SHP77 (cell line): ENCODE data around the gene RB1.
"Not testable (repeated sequence)": the region's sequence is repeated elsewhere in the genome, so short reads cannot be mapped to it uniquely, and the experiment has no call there.

Source experiments
- DNase-seq, 2 experiments: peaks; one replicate each; lab custom pipeline; 2025; lab: John Stamatoyannopoulos, UW

Gene RB1

DNA sequence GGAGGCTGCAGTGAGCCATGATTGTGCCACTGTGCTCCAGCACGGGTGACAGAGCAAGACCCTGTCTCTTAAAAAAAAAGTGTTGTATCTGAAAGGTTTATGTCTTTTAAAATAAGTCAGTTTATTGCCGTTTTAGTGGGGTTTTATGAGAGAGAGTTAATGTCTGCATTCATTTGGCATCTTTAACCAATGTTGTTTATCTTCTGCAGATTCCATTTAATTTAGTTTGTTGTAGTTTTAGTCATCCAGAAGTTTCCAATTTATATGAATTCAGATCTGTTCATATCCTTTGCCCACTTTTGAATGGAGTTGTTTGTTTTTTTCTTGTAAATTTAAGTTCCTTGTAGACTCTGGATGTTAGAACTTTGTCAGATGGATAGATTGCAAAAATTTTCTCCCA is 146.1 kb downstream of the RB1 start:
- no peak for DNase-seq

DNA sequence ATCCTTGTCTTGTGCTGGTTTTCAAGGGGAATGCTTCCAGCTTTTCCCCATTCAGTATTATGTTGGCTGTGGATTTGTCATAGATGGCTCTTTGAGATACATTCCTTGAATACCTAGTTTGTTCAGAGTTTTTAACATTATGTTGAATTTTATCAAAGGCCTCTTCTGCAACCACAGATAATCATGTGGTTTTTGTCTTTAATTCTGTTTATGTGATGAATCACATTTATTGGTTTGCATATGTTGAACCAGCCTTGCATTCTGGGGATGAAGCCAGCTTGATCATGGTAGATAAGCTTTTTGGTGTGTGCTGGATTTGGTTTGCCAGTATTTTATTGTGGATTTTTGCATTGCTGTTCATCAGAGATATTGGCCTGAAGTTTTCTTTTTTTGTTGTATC is 147.6 kb downstream of the RB1 start:
- DNase-seq: not testable (repeated sequence)

DNA sequence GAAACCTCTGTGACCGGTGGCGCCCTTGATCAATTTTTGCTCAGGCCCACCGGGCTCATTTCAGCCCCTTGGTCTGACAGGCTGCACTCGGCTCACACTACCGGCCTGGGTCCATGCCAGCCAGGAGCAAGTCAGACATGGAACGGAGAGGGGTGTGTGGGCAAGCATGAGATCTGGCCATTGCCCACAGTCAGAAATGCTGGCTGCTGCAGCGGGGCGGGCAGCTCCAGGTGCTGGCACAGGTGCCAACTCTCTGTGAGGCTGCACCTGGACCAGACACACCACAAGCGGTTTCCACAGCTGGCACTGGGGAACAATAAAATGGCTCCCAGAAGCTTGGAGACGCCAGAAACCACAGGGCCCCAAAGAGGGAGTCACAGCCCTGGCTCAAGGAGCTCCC is 153.0 kb downstream of the RB1 start:
- DNase-seq: no peak

DNA sequence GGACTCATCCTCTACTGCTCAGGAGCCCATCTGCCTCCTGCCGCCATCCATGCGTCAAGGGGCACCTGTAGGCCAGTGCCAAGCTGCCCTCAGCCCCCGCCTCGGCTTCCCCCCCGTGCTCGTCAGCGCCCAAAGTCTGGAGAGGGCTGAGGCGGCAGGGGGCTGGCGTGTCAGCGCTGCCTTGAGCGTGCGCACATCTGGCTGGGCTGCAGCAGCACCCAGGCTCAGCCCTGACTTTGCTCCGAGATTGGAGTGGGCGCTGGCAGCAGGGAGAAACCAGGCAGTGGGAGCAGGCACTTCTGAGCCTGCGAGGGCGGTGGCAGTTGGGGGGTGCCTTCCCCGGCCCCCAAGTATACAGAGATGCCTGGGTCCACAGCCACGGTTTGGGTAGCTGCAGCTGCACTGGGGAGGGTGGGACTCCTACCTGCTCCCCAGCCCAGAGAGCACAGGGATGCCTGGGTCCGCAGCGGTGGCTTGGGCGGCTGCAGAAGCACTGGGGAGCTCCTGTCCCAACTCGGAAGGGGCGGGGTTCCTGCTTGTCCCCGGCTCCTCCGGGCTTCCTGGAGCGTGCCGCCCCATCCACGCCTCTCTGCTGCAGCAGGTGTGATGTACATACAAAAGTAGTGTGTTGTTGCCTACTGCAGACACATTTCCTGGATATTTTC is 154.2 kb downstream of the RB1 start:
- no peak for DNase-seq

DNA sequence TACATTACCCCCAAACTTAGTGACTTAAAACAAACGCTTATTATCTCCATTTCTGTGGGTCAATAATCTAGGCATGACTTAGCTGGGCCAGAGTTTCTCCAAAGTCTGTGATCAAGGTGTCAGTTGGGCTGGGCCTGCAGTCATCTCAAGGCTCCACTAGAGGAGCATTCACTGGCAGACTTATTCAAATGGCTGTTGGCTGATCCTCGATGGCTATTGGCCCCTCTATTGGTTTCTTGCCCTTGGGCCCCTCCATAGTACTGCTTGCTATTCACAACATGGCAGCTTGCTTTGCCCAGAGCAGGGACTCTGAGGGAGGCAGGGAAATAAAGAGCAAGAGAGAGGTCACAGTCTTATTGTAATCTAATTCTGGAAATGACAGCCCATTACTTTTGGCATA is 171.7 kb downstream of the RB1 start:
- no peak for DNase-seq

DNA sequence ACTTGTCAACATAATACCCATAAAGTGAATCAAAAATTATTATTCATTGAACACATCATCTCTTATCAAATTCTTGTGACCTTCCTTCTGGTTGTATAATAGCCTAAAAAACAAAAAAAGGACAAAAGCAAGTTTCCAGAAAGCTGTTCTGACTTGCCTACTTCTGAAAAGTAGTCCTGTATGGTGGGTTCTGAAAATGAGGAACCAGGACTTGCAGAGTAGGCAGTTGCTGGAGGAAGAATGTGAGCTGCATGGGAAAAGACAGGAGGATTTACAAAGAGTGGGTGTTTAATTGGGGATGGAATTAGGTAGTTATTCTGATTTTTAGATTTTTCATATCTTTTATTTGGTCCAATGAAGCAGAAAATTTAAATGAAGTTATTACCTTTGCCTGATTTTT is 172.7 kb downstream of the RB1 start:
- DNase-seq: no peak

DNA sequence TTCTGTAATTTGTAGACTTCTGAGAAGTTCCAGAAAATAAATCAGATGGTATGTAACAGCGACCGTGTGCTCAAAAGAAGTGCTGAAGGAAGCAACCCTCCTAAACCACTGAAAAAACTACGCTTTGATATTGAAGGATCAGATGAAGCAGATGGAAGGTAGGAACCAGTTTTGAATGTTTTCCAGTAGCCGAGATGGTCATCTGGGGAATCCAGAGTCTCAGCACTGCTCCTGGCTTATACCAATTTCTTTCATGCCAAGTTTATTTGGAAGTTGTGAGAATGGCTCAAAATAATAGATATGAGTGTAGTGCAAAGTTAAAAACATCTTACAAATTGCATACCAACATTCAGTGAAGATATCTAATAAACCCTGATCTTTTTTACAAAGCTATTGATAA is 173.1 kb downstream of the RB1 start:
- no peak for DNase-seq

DNA sequence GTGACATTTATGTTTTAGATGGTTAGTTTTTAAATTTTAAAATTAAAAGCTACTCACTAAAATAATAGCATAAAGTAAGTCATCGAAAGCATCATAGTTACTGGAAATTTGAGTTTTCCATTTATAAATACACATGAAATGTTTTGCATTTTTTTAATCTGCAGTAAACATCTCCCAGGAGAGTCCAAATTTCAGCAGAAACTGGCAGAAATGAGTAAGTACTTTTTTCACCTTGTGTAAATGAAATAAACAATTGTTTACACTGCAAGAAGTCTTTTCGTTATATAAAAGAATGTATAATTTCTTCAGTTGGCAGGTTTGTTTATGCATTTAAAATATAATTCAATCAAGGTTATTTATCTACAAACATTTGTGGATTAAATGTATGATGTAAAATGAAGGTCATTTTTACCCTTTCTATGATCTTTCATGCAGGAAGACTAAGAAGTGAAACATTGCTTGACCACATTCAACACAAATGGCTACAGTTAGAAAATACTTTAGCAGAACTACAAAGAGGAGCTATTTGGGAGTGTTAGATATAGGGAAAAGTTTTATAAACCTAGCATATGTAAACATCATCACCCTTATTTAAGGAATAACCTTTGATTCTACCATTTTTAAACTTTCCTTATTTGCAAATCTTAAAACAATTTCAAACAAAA is 173.8 kb downstream of the RB1 start:
- DNase-seq: no peak

DNA sequence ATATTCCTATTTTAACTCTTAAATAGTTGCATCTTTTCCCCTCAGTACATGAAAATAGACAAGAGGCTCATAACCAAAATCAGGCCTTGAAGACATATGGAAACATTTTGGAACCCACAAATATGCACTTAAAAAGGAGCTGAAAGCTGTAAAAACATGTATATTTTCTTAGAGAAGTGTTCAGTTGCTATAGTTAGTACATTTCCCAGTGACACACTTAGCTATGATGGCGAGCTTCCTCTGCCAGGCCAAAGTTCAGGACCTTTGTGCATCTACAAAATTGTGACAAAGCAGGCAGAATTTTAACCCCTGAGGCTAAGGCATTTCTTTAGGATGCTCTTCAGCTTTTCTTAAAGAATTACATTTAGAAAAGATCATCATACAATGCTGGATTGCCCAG is 174.8 kb downstream of the RB1 start:
- DNase-seq: no peak

DNA sequence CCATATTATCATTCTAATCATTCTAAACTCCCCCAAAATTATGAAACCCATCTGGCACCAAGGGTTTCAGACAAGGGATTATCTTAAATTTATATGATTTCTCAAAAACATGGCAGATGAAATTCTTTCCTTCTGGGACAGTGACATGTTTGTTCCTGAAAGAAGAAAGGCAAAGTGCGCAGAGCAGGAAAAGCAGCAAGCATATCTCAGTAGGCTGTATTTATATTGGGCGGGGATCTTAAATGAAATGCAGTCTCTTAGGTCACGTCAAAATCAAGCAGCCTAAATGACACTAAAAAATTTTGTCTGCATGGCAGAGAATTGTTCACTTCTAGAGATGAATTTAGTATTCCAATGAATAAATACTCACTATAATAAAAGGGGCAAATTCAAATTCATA is 180.0 kb downstream of the RB1 start:
- DNase-seq: no peak

DNA sequence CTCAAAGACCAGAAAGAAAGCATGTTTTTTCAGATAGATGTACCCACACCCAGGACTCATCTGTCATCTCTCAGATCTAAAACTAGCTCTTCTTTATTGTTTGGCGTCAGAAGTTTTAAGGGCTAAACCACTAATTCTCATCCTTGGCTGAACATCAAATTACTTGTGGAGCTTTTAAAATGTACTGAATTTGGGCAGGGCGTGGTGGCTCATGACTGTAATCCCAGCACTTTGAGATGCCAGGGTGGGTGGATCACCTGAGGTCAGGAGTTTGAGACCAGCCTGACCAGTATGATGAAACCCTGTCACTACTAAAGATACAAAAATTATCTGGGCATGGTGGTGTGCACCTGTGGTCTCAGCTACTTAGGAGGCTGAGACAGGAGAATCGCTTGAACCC is 181.9 kb downstream of the RB1 start:
- DNase-seq: no peak

DNA sequence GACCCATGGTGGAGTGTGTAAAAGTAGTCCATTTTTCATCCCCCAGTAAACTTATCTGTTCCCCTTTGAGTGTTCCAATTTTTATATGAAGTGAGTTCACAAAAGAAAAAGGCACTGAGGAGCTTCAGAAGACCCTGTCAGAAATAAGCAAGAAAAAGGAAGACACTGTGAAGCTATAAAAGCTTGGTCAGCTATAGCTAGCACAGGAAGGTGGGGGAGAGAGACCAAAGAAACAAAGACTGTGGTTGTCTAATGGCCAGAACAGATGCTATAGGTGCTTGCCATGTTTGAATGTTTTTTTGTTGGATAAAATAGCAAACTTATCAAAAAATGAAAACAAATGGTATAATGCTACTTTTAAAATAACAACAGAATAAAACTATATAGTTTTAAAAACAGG is 182.8 kb downstream of the RB1 start:
- no peak for DNase-seq

DNA sequence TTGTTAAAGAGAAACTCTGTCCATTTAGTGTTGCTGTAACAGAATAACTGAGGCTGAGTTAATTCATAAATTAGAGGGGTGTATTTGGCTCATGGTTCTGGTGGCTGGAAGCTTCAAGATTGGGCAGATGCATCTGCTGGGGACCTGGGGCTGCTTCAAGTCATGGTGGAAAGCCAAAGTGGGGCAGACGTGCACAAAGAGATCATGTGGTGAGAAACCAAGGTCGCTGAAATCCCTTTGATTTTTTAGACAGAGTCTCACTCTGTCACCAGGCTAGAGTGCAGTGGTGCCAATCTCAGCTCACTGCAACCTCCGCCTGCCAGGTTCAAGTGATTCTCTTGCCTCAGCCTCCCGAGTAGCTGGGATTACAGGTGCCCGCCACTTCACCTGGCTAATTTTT is 183.3 kb downstream of the RB1 start:
- no peak for DNase-seq

DNA sequence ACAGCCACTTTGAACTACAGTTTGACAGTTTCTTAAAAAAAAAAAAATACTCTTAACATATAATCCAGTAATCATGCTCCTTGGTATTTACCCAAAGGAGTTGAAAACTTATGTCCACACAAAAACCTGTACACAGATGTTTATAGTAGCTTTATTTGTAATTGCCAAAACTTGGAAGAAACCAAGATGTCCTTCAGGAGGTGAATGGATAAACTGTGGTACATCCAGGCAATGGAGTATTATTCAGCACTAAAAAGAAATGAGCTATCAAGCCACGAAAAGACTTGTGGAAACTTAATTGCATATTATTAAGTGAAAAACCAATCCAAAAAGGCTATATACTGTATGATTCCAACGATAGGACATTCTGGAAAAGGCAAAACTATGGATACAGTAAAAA is 184.4 kb downstream of the RB1 start:
- DNase-seq: no peak

DNA sequence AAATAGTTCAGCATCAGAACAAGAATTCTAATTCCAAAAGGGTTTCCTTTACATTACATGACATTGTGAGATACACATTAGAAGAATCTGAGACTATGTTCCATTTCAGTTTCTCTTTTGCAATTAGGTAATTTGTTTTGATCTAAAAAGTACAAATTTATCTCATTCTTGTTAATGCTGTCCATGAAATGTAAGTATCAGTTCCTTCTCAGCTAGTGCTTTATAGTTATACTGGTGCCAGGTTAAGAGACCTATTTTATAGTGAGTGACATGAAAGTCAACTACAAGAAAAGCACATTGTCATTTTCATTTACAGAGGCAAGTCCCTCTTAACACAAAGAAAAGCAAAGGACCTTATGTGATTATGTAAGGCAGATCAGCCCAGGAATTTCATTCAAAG is 185.4 kb downstream of the RB1 start:
- DNase-seq: no peak

DNA sequence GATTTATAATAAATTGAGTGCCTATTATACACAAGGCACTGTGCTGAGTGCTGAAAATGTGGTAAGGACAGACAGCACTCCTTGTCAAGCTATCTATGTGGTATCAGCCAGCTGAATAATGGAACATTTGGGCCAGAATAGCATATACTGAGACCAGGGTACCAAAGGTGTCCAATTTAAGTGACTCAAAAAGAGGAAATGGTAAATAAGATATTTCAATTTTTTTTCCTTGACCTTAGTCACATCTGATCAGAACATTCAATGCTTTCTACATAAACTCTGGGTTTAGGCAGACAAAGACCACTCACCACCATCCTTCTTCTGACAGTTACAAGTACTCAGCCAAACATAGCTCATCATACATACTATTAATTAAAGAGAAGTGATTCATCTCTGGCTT is 186.1 kb downstream of the RB1 start:
- no peak for DNase-seq

DNA sequence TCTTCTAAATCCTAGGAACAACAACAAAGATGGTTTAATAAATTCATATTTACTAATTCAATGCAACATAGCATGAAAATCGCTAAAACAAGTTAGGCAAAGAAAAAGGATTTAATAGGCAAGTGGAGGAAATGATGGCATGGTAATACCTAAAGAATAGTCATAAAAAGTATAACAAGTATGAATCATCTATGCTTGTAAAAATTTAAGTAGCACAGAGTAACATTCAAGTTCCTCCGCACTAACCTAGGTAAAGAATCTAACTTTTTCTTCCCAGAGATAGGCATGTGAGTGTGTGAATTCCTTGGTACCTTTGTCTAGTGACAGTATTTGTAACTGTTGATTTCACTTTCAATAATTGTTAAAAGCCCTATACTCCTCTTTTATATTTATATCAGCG is 186.7 kb downstream of the RB1 start:
- no peak for DNase-seq

DNA sequence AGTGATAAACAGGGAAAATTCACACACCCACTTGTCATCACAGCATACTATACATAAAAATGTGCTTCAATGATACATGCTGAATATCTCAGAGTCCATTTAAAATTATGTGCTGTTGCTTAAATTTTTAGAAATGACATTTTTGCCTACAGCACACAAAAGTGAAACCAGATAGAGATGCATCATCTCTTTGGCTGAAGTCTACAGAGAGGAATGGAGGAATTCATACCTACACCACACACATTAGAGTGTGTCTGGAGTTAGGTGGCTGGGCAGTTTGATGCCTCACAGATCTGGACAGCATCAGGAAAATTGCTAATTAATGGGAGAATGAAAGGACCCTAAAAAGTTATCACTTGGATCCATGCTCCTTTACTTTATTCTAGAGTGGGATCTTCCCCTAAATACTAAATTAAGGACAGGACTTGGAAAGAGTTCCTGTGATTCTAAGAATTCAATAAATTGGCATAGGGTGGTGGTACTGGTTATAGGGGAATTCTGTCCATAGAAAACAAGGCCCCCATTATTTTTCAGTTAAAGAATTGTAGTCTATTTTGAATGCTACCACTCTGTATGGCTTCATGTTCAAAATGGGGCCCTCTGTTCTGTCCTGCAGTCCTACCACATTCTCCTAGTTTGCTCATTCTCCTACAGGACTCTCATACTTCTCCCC is 188.0 kb downstream of the RB1 start:
- no peak for DNase-seq

DNA sequence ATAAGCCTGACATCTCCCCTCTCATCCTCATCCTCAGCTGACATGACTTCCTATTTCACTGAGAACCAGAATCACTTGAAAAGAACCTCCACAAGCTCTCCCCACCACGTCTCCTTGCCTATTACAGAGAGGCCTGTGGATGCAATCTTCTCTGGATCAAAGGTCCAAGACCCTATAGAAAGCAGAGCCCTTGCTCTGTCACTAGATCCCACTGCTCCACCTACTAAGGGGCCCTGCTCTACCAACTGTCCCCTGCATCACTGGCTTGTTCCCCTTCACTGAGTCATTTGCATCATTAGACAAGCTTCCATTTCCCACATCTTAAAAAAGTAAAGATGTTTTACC is 188.5 kb downstream of the RB1 start:
- no peak for DNase-seq

DNA sequence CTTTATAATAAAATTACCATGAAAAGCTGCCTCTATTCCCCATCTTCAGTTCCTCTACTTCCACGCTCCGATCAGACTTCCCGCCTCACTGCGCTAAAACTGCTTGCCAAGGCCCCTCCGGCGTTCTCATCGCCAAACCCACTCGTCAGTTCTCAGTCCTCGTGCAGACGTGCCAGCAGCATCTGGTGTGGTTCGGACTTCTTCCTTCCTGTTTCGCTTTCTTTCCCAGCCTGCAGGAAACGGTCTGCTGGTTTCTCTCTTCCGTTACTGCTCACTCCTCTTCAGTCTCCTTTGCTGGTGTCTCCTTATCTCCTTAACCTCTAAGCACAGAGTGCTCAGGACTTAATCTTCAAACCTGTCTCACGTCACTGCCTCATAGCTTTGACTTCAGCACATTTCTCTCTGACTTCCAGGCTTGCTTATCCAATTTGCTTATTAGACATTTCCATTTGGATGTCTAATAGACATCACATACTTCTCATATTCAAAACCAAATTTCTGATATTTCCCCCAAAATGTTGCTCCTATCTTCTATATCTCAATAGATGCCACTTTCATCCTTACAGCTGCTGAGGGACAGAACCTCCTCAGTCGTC is 189.0 kb downstream of the RB1 start:
- peak in 1 of 2 experiments; percentile 26 for DNase-seq

DNA sequence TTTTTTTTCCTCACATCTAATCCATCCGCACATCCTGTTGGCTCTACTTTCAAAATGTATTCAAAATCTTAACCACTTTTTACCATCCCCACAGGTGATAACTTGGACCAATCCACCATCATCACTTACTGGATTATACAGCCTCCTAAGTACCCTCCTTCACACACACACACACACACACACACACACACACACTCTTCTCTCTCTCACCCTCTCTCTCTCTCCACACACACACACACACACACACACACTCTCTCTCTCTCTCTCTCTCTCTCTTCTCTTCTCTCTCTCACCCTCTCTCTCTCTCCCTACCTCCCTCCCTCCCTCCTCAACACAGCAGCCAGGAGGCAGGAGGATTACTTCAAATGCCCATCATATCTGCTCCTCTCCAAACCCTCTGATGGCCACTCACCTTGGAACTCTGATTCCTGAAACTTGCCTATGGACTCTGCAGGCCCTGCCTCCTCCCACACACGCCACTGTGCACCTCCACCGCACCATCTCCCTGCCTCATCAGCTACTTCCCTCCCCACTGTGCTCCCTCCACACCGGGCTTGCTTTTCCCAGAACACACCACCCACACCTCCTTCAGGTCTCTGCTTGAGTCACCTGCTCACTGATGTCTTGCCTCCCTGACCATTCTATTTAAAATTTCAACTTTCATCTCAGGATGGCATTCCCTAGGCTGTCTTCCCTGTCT is 189.7 kb downstream of the RB1 start:
- DNase-seq: no peak

DNA sequence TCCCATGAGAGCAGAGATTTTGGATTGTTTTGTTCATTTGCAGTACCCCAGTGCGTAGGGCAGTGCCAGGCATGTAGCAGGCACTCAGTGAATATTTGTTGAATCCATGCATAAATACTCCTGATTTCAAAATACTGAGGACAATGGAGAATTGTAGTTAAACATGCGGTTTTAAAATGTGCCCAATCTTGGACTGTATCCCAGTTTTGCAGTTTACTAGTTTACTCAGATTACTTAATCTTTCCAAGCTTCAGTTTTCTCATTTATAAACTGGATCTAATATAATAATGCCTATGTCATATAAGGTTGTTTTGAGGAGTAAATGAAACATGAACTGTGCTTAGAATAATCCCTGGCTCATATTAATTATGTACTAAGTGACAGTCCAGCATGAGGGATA is 190.3 kb downstream of the RB1 start:
- no peak for DNase-seq

DNA sequence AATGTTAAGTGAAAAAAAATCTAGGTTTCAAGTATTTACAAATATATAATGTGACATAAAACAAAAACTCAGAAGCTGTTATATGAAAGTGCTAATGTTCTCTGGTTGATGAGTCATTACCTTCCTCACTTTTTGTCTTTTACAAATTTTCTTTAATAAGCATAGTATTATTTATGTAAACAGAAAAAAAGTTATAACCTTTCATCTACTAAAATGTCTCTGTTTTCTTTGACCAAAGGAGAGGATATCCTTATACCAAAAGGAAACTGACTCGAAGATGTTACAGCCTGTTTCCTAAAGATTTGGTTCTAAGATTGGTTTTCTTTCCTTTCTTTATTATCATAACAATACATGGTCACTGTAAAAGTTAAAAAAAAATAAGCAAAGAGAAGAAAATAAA is 191.3 kb downstream of the RB1 start:
- no peak for DNase-seq
